HCT116 (cell line): ENCODE data around the gene PDIK1L. TPM values are rescaled to one million over a fixed set of nuclear protein-coding genes. Genes with fewer than 3 reads are reported as not detected.

ENCODE experiments used
- ATAC-seq: fragments of 200-7000 bp; cut with Tn5 transposase; 2 replicates; pipeline ENCODE4 v1.9.1; 2020; ENCODE audit warnings: mild to moderate bottlenecking, moderate library complexity
- BruUV-seq: library from RNA; stranded (reverse); fragments of 400-500 nt; replicated peaks from 2 replicates; lab custom pipeline; 2021; lab: Mats Ljungman, UMichigan
- CTCF ChIA-PET: fragments of 300-600 bp; sonication (Branson Sonifier 250); formaldehyde crosslinking; loops from one replicate; lab custom pipeline; 2021; ENCODE audit warnings: antibody characterized with exemption; lab: Charles Lee
- POLR2A ChIA-PET: fragments of 300-600, 350-600 bp; sonication (Branson Sonifier 250); formaldehyde crosslinking; loops from one replicate; lab custom pipeline; 2021; ENCODE audit warnings: antibody characterized with exemption; lab: Charles Lee
- RAD21 ChIA-PET, 2 experiments: fragments of 300-600 bp; sonication (Branson Sonifier 250); formaldehyde crosslinking; loops; one replicate each; lab custom pipeline; 2023; ENCODE audit warnings: low total read pairs in 2 of 2; ENCODE audit not compliant: uncharacterized antibody in 2 of 2, unreplicated experiment in 2 of 2, low non-redundant PET in 1 of 2; lab: Charles Lee
- DNase-seq: peaks from one replicate; pipeline ENCODE4 v3.0.0-alpha.2; 2010; ENCODE audit warnings: low read depth, low spot score
- H2AFZ ChIP-seq: fragments of 200-600 bp; shearing (Covaris generic), sonication (generic); 2 replicates; pipeline ENCODE4 v1.6.1; 2017; ENCODE audit warnings: low read depth, mixed run types, mixed read lengths, antibody characterized with exemption, low read length; ENCODE audit not compliant: poor library complexity, severe bottlenecking
- H3K27ac ChIP-seq: 2 replicates; pipeline ENCODE4 v1.5.1; 2012; ENCODE audit warnings: low read depth, low read length
- H3K27me3 ChIP-seq: fragments of 200-600 bp; sonication (generic); 2 replicates; pipeline ENCODE4 v1.6.1; 2016; ENCODE audit warnings: mixed run types, low read length, mixed read lengths; ENCODE audit not compliant: insufficient read depth
- H3K36me3 ChIP-seq, 2 experiments: fragments of 200-500 bp in 1 of 2; fragments of 200-600 bp in 1 of 2; sonication (Bioruptor generic) in 1 of 2; sonication (generic) in 1 of 2; 2 replicates each; pipeline versions ENCODE4 v1.5.1 to v1.6.1; 2014 to 2016; ENCODE audit warnings: low read length in 2 of 2, inconsistent platforms in 1 of 2, mixed read lengths in 1 of 2, mixed run types in 1 of 2; ENCODE audit not compliant: insufficient read depth in 2 of 2, control insufficient read depth in 1 of 2
- H3K4me1 ChIP-seq, 2 experiments: fragments of 200-600 bp in 1 of 2; sonication (generic) in 1 of 2; 2 replicates each; pipeline versions ENCODE4 v1.5.1 to v1.6.1; 2012 to 2017; ENCODE audit warnings: low read length in 2 of 2, inconsistent platforms in 1 of 2, mild to moderate bottlenecking in 1 of 2, mixed read lengths in 1 of 2, mixed run types in 1 of 2, moderate library complexity in 1 of 2; ENCODE audit not compliant: insufficient read depth in 2 of 2, control insufficient read depth in 1 of 2
- H3K4me2 ChIP-seq: fragments of 200-600 bp; sonication (generic); 2 replicates; pipeline ENCODE4 v1.6.1; 2017; ENCODE audit warnings: mixed run types, low read length, mixed read lengths
- H3K4me3 ChIP-seq, 2 experiments: fragments of 200-600 bp in 1 of 2; sonication (generic) in 1 of 2; replicated peaks in 1 of 2; 2 replicates each; pipeline ENCODE4 v1.5.1; 2011 to 2016; ENCODE audit warnings: low read length in 2 of 2, control low read depth in 1 of 2, low read depth in 1 of 2, mild to moderate bottlenecking in 1 of 2, mixed read lengths in 1 of 2, mixed run types in 1 of 2
- H3K79me2 ChIP-seq: fragments of 200-600 bp; sonication (generic); 2 replicates; pipeline ENCODE4 v1.6.1; 2017; ENCODE audit warnings: mild to moderate bottlenecking, mixed run types, low read length, moderate library complexity, mixed read lengths; ENCODE audit not compliant: insufficient read depth
- H3K9ac ChIP-seq: fragments of 200-600 bp; sonication (generic); 2 replicates; pipeline ENCODE4 v1.6.1; 2016; ENCODE audit warnings: low read length, mixed read lengths
- H3K9me2 ChIP-seq: fragments of 200-600 bp; sonication (generic), shearing (Covaris generic); 2 replicates; pipeline ENCODE4 v1.6.1; 2017; ENCODE audit warnings: mixed run types, mild to moderate bottlenecking, moderate library complexity; ENCODE audit not compliant: insufficient read depth
- H3K9me3 ChIP-seq, 2 experiments: fragments of 200-500 bp in 1 of 2; fragments of 200-600 bp in 1 of 2; sonication (Bioruptor generic) in 1 of 2; sonication (generic) in 1 of 2; 2 replicates each; pipeline ENCODE4 v1.6.1; 2014 to 2017; ENCODE audit warnings: low read length in 2 of 2, mixed read lengths in 2 of 2, inconsistent platforms in 1 of 2, low read depth in 1 of 2, mild to moderate bottlenecking in 1 of 2, mixed run types in 1 of 2, moderate library complexity in 1 of 2; ENCODE audit not compliant: control insufficient read depth in 1 of 2, insufficient read depth in 1 of 2
- H4K20me1 ChIP-seq: fragments of 200-600 bp; sonication (generic), shearing (Covaris generic); 2 replicates; pipeline ENCODE4 v1.6.1; 2017; ENCODE audit warnings: mixed run types, mild to moderate bottlenecking, moderate library complexity; ENCODE audit not compliant: insufficient read depth
- CEBPB ChIP-seq: IDR thresholded peaks from 2 replicates; pipeline ENCODE4 v1.6.1; 2012; ENCODE audit warnings: low read depth
- EZH2 ChIP-seq: fragments of 200-600 bp; sonication (generic); IDR thresholded peaks from 2 replicates; pipeline ENCODE4 v1.6.1; 2017; ENCODE audit warnings: antibody characterized with exemption, mixed run types
- EZH2phosphoT487 ChIP-seq: fragments of 200-600 bp; IDR thresholded peaks from 2 replicates; pipeline ENCODE4 v1.6.1; 2018; ENCODE audit warnings: antibody characterized with exemption, borderline replicate concordance
- FOSL1 ChIP-seq: IDR thresholded peaks from 2 replicates; pipeline ENCODE4 v1.6.1; 2012; ENCODE audit warnings: low read depth
- POLR2AphosphoS5 ChIP-seq: IDR thresholded peaks from 2 replicates; pipeline ENCODE4 v1.6.1; 2011; ENCODE audit warnings: mild to moderate bottlenecking, low read depth, low read length, moderate library complexity
- SIN3A ChIP-seq: IDR thresholded peaks from 2 replicates; pipeline ENCODE4 v1.6.1; 2012; ENCODE audit warnings: low read depth
- TCF7L2 ChIP-seq: IDR thresholded peaks from 2 replicates; pipeline ENCODE4 v1.7.0; 2011; ENCODE audit warnings: borderline replicate concordance, inconsistent platforms; ENCODE audit not compliant: insufficient read depth, insufficient read length; ENCODE audit errors: extremely low read depth
- YY1 ChIP-seq: IDR thresholded peaks from 2 replicates; pipeline ENCODE4 v1.6.1; 2011; ENCODE audit warnings: low read length, low read depth, moderate library complexity, mild to moderate bottlenecking; ENCODE audit not compliant: insufficient replicate concordance; ENCODE audit errors: extremely low read depth
- ZFX ChIP-seq: fragments of 450-650 bp; IDR thresholded peaks from 2 replicates; pipeline ENCODE4 v1.6.1; 2017
- intact Hi-C: fragments of 100-400 bp; cut with micrococcal nuclease; formaldehyde crosslinking; loops from 2 replicates; pipeline ENCODE4 v1.10.0; 2022
- total RNA-seq: library from RNA; stranded (reverse); gene quantifications from one replicate; pipeline ENCODE4 v1.2.1, GENCODE V29; 2021; ENCODE audit not compliant: unreplicated experiment

PDIK1L gene
- total RNA-seq, 1 experiment from 2014 or later = 8.8 TPM

GRCh38 chr1:26066160-26066559 is 45.5 kb upstream of the PDIK1L start:
- H3K4me1 ChIP-seq = no peaks in the 10 kb centered on the region
- no peak overlapping the region for H3K4me3 ChIP-seq
- no peaks in the 10 kb centered on the region for H3K9me3 ChIP-seq
- RAD21 ChIA-PET = no interaction called here
- H3K79me2 ChIP-seq = no peaks in the 10 kb centered on the region
- H3K27ac ChIP-seq = no peak overlapping the region
- CTCF ChIA-PET = no interaction called here
- TF ChIP-seq YY1 (no peak), POLR2AphosphoS5 (no peak), EZH2 (no peak), EZH2phosphoT487 (no peak), FOSL1 (no peak), SIN3A (no peak), ZFX (no peak)
- ATAC-seq (no peak), DNase-seq (no peak)
- no TSS peak for BruUV-seq
- intact Hi-C loops = no loop called here
- no peaks in the 10 kb centered on the region for H4K20me1 ChIP-seq
- no peaks in the 10 kb centered on the region for H3K36me3 ChIP-seq
- H3K27me3 ChIP-seq = no peaks in the 10 kb centered on the region; the same call in 1 of the 2 replicates
- no peaks in the 10 kb centered on the region for H3K9me2 ChIP-seq
- no peak overlapping the region for H3K9ac ChIP-seq
- H3K4me2 ChIP-seq = no peak overlapping the region
- POLR2A ChIA-PET = no interaction called here
- H2AFZ ChIP-seq = no peak overlapping the region

- H3K27me3 ChIP-seq = no peaks in the 10 kb centered on the region; the same call in 1 of the 2 replicates
- no peaks in the 10 kb centered on the region for H3K4me1 ChIP-seq
- no peaks in the 10 kb centered on the region for H3K9me2 ChIP-seq
- intact Hi-C loops = no loop called here
- ChIA-PET CTCF (no interaction called here), RAD21 (no interaction called here), POLR2A (no interaction called here)
- H4K20me1 ChIP-seq = no peaks in the 10 kb centered on the region
- H3K4me2 ChIP-seq = no peak overlapping the region
- no peak overlapping the region for H3K9ac ChIP-seq
- H3K79me2 ChIP-seq = no peaks in the 10 kb centered on the region
- no peaks in the 10 kb centered on the region for H3K36me3 ChIP-seq
- no peak overlapping the region for H3K27ac ChIP-seq
- H3K9me3 ChIP-seq = no peaks in the 10 kb centered on the region
- TF ChIP-seq CEBPB (no peak), POLR2AphosphoS5 (no peak), TCF7L2 (no peak)
- ATAC-seq (no peak), DNase-seq (no peak)
- H3K4me3 ChIP-seq = no peak overlapping the region
- BruUV-seq = no TSS peak
- no peak overlapping the region for H2AFZ ChIP-seq
These were observed 44.8 kb upstream of the PDIK1L start for GRCh38 chr1:26066857-26067256.
